NK-92 treated with Interleukin-12 subunit alpha and Interleukin-12 subunit beta, amount 100 ng/mL, for 24 hours (cell line): ENCODE results near the gene EYA2.

ENCODE experiments used
- DNase-seq: peaks from one replicate; lab custom pipeline; 2025; lab: John Stamatoyannopoulos, UW

EYA2 gene

DNA sequence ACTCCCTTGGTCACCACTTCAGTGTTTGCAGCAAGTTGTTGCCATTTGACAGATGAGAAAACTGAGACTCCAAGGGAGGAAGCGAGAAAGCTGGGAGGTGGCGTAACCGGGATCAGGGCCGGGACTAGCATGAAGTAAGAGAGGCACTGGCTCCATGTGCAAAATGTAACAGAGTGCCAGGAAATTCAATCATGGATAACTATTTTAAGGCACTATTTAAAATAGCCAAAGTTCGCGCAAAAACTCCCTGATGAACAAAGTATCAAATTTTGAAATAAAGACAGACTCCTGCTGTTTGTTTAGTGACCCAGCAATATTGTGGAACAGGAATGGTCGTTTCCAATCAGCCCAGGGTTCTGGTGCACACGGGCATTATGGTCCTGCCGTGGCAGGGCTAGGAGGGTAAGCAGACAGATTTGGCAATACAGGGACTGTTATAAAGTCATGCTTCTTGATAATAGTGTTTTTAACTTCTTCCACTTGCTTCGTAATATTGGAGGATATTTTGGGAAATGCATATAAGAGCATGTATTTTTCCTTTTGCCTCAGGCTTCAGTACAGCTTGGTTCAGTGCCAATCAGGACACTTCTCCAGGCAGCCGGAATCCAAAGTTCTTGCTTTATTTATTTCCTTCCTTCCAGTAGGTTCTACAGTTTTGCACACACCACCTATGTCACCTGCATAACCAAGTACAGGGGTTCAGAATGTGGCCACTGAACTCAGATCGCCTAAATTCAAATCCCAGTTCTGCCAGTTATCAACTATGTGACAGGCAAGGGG is 141.6 kb downstream of the EYA2 start:
- DNase-seq = no peak

DNA sequence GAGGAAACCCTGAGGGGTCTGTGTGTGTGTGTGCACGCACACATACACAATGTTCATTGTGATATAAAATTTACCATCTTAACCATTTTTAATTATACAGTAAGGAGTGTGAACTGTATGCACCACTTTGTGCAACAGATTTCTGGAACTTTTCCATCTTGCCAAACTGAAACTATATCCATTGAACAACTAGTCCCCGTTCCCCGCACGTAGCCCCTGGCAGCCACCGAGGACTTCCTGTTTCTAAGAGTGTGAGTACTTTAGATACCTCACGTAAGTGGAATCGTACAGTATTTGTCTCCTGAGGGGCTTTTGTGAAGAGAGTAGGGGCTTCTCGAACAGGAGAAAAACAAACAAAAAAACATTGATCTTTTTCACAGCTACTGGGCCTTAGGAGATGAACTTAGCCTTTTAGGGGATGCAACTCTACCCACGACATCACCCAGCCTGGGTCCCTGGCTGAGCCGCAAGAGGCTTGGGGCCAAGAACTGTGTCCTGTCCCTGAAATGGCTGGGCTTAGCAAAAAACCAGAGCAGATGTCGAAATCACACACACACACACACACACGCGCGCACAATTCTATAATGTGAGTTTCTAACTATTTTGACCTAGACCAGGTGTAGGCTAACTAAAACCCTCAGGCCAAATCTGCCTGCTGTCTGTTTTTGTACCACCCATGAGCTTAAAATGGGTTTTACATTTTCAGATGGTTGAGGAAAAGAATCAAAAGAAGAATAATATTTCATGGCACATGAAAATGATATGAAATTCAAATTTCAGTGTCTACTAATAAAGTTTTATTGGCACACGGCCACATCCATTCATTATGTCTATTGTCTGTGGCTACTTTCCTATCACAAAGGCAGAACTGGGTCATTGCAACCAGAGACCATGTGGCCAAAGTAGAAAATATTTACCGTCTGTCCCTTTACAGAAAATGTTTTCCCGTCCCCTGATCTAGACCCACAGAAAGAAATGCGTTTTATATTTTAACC is 144.2 kb downstream of the EYA2 start:
- DNase-seq = no peak

DNA sequence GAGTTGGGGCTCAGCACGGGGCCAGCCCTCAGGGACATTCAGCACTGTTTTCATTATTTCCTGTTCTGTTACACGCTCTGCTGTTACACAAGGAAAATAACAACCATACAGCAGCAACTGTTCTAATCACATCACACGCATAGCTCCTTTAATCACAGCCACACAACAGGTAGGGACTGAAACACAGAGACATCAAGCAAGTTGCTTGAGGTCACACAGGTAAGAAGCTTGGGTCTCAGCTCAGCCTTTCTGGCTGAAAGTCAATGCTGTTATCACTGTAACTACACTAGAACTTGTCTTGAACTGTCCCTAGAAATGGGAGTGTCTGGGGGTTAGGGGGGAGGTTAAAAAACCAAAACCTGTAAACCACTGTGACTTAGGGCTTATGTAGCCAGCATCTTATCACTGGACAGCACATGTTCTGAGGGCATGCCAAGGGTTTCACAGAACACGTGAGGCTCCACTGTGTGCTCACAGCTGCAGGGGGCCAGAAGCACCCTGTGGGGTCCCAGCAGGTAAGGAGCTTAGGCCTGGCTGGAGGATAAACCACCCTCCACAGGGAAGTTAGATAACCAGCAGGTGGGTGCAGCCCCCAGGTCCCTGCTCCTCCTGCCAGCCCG is 146.0 kb downstream of the EYA2 start:
- no peak for DNase-seq

DNA sequence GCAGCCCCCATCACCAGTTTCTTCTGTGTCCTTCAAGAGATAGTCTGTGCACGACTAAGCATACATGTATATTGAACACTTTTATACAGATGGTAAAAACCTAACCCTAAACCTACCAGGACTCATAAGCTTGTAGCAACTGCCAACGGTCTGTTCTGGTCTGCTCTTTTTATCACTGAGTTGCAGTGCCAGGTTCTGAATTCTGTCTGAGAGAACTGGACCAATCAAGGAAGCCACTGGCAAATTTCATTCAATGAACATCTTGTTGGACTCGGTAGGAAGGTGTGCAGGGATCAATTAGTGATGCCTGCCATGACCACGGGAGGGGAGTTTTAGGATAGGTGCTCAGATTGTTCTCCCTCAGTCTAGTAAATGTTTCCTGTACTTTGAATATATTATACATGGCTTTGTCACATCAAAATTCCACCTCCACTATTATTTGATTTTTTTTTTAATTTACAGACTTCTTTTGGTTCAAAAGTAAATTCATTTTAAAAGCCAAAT is 146.8 kb downstream of the EYA2 start:
- no peak for DNase-seq

DNA sequence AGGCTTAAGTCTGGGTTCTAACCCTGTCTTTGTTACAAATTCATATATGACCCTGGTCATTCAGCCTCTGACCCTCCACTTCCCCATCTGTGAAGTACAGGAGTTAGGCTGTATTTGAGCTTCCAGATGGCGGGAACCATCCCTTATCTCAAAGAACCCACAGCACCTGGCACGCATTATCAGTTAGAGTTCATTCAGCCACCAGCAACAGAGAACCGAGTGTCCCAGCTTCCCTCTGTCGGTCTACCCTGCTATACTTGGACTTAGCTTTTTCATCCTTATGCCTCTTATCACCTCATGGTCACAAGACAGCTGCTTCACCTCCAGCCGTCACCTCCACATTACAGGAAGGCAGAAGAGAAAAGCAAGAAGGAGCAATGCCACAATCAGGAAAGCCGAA is 147.8 kb downstream of the EYA2 start:
- no peak for DNase-seq

DNA sequence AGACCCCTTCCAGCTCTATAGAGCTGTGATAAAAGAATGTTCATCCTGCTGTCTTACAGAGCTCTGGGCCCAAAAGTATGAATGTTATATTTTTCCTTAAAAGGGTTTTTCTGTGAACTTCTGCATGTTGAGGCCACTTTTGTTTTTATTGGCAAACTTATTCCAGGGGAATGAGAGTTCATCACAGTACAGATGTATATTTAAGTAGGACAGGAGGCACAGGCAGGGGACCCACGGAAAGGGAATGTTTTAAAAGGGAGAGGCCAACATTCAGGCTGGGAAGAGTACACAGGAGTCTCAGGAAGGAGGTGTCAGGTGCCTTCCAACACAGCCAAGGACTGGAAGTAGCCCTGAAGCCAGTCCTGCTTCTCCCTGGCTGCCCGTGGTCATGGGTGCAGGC is 148.4 kb downstream of the EYA2 start:
- no peak for DNase-seq

DNA sequence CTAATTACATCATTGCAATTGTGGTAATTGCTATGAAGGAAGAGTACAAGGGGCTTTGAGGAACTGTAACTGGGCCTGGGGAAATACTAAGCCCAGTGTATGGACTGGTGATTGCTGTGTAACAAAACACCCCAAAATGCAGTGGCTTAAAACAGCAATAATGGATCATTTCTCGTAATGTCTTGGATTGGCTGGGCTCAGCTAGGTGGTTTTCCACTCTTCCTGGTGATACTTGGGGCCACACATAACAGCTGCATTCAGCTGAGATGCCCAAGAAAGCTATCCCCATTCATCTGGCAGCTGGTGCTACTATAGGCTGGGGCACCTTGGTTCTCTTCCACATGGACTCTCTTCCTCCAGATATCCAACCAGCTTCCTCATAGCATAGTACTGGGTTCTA is 150.3 kb downstream of the EYA2 start:
- DNase-seq = no peak

DNA sequence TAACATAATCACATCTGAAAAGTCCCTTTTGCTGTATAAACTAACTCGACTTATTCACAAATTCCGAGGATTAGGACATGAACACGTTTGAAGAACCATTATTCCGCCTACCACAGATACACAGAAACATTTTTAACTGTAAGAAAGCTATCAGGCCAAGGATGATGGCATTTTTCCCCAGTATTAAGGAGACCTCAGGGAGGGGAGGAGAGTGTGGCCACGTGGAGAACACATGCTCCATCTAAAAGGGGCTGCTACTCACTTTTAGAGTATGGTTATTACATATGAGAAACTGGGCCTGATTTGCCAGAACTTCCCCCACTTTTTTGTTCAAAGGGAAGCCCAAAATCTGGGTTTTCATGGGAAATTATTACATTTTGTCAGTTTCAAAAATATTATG is 153.4 kb downstream of the EYA2 start:
- DNase-seq = no peak

DNA sequence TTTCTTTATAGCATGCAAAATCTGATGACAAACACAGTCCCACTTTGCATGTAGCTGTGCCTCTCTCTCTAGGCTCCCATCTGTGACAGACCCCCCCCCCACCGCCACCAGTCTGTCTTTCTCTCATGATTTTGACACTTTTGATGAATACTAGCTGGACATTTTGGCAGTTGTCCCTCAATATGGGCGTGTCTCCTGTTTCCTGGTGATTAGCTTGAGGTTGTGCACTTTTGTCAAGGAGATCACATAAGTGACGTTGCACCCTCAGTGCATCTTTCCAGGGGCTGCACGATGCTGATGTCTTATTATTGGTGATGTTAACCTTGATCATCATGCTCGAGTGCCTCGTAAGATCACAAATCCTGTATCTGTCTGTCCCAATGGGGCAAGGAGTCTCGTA is 155.1 kb downstream of the EYA2 start:
- no peak for DNase-seq

DNA sequence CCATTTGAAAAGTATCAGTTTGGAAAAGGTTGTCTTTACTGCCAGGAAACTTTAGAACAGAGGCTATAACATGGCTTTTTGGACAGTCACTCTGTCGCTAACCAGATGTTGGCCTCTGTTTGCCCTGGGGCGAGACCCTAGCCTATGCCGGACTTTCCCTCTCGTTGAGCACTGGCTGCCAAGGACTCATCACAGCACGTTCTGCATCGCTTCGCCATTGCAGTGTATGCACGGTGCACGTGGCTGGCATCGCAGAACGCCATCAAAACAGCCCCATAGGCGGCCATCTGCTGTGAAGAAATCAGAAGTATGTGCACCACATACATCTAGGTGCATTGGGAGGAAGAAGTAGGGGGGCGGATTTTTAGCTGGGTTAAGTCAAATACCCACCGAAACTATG is 156.4 kb downstream of the EYA2 start:
- DNase-seq = no peak

DNA sequence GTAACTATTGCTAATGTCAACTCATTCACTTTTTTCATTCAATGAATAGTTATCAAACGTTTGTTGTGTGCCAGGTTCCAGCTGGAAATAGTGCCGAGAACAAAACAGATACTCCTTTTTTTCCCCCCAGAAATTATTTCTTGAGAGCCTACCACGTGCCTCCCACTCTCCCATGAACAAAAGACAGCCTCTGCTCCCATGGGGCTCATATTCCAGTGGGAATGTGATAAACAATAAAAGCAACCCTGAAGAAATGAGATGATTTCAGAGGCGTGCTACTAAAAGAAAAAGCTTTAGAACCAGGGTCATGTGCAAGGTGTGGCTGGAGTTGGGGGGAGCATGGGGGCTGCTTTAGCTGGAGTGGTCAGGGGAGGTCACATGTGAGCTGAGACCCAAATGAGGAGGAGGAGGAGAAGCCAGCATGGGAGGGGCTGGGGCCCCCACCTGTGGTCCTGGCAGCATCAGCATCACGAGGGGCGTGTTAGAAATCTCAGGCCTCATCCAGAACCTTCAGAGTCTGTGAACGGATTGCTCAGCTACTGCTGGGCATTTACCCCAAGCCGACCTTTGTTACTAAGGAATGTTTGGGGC is 157.4 kb downstream of the EYA2 start:
- DNase-seq = no peak

DNA sequence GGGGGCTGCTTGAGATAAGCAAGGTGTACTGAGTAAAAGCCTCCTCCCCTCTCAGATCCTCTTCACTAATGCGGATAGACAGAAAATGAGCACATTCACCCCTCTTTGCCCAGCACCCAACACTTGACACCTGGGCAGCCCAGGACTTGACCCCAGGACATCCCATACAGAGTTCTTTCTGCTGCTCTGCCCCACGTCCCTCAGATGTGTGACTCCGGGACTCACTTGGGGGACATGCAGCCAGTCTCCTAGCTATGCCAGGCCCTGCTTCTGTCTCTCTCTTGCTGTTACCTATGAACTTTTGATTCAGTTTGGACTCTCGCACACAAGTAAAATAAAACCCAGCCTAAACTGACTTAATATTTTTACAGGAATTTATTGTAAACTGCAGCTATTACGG is 159.9 kb downstream of the EYA2 start:
- no peak for DNase-seq

DNA sequence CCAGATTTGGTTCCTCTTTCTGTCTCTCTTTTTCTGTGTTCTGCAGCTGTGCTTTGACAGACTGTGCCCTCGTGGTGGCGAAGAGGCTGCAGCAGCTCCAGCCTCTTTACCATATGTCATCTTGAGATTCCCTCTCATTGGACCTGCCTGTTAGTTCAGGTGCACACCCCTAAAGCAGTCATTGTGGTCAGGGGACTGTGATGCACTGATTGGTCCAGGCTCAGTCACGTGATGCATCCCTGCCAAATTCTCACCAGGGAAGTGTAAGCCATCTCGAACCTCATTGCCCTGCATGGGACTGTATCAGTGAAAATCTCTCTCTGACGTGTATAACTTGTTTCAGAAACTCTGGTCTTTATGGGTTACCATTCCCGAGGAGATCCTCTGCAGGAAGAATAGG is 160.3 kb downstream of the EYA2 start:
- no peak for DNase-seq

DNA sequence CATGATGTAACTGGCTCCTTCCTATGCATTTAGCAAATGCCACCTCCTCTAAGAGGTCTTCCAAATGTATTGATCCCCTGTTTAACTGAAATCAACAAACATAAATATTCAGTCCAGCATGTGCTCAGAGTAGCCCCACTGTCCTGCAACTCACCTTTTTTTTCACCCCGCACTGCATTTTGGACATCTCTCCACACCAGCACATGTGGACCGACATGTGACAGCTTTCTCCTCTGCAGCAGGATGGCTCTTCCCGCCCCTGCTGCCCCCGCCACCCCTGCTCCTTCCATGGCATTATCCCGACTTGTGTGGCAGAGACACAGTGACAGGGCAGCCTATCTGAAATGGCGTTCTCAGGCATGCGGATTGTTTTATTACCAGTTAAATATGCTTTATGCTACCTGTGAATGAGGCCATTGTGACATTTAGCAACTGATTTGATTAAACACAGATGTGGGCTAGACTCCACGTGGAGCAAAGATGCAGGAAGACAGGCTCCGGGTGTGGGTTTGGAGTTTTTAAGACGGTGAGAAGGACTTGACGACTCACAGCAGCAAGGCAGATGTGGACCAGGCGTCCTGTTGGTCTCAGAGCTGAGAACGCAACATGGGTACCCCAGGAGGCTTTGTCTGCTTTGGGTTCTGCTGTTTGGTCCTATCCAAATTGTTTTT is 161.2 kb downstream of the EYA2 start:
- DNase-seq = no peak

DNA sequence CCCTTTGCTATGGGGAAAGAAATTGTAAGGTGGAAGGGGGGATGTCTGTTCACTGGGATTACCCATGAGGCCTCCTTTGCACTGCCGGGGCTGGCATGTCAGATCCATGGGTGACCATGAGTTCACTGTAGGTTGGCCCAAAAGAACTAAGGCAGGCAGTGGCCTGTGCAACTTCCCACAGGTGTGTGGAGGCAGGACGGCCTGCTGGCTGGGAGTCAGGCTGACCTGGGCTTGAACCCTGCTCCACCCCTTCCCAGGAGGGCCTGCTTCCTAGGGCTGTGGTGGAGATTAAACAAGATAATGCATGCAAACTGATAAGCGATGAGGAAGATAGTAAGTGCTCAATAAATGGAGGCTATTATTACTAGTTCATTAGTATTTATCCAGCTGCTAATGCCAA is 163.0 kb downstream of the EYA2 start:
- no peak for DNase-seq

DNA sequence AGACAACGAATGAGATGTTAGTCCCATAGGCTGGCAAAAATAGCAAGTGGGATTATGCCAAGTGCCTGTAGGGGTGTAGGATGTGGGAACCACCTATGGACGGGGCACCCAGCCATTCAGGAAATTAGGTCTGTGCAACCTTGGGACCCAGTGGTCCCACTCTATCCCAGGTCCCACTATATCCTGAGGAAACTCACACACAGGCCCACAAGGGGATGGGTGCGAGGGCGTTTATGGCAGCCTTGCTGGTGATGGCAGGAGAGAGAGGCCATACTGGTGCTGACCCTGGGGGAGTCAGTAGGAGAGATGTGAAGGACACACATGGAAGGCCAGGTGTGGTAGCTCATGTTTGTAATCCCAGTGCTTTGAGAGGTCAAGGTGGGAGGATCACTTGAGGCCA is 163.6 kb downstream of the EYA2 start:
- DNase-seq = no peak

DNA sequence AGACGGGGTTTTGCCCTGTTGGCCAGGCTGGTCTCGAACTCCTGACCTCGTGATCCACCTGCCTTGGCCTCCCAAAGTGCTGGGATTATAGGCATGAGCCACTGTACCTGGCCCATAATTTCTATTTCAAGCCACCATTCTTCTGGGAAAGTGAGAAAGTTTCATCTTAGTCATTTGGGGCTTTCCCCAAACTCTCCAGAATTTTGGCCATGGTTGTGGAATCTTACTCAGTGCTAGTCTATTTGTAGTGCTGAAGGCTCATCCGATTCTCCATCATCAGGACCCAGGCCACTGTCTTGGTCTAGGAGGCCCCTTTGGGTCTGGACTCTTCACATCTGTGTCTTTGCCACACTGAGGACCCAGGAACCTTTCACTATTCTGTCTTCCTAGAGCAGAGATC is 164.9 kb downstream of the EYA2 start:
- no peak for DNase-seq

DNA sequence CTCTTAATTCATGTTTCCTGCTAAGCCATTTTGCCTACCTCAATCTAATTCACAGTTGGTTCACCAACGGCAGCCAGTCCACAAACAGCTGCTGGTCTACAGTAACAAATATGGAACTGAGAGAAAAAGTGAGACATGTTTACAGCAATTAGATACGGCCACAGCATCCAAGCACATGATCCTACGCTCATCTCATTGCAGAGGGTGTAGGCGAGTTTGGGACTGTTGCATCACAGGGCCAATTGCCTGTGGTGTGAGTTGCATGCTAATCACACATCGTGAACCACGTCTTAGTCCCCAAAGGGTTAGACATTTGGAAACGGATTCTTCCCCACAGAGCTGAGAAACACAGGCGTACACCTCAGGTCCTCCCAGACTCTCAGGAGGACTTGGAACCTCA is 166.9 kb downstream of the EYA2 start:
- DNase-seq = no peak

DNA sequence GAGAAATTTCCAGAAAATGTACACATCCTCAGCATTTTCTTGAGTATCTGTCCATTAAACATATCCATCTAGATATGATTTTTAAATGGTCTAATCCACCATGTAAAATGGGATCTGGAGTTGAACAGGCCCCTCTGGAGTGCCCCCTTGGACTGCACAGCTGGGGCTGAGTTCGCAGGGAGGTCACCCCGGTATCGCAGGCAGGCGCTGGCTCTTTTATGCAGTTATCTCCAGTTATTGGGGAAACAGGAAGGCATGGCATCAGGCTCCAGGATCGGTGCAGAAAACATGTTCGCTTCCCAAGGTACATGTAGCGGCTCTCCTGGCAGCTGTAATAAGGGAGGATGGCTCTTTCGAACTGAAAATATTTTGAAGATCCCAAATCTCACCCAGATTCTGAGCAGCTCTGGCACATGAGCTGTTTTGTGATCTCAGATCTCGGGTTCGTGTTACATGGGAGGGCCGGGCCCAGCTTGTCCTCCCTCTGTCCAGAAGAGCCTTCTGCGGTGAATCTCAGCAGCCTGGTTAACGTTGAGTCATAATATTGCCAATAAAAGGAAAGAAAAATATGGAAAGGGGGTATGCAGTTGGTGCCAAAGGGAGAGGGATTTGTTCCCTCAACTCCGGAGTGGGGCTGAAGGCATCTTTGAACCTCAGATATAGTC is 167.7 kb downstream of the EYA2 start:
- no peak for DNase-seq

DNA sequence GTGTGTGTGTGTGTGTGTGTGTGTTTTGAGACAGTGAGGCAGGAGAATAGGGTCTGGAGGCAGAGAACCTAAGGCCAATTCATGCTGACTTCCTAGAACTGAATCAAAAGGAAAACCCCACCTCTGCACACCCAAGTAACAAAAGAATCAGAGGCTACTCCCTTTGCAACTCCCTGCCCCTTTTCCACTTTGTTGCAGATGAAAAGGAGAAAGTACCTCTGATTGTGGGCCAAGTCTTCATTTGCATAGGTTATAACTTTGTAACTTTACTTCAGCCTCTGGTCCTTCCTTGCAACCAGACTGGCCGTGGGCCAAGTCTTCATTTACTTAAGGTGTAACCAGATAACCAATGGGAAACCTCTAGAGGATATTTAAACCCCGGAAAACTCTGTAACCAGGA is 168.8 kb downstream of the EYA2 start:
- no peak for DNase-seq

DNA sequence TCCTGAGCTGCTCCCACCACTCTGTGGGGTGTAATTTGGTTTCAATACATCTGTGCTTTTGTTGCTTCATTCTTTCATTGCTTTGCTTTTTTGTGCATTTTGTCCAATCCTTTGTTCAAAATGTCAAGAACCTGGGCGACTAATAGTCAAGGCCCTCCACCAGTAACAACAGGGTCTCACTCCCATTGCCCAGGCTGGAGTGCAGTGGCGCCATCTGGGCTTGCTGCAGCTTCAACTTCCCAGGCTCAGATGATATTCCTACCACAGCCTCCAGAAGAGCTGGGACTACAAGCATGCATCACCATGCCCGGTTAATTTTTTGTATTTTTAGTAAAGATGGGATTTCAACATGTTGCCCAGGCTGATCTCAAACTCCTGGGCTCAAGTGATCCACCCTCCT is 169.2 kb downstream of the EYA2 start:
- DNase-seq = no peak
